Activated T-helper 17 cell treated with anti-CD3 and anti-CD28 coated beads, Interleukin-2, amount 50 U/mL, for 72 hours (primary cell): ENCODE measurements around the gene UBASH3A. TPM values are rescaled to one million over a fixed set of nuclear protein-coding genes. Genes with fewer than 3 reads are reported as not detected.

Experiments
- ATAC-seq: fragments of 150-1000 bp; cut with Tn5 transposase; replicated peaks from 2 replicates; pipeline ENCODE4 v1.10.0; 2021; ENCODE audit warnings: mild to moderate bottlenecking, moderate library complexity
- H3K27ac Mint-ChIP-seq: one replicate; pipeline ENCODE4 v1.8.0; 2022; ENCODE audit warnings: mixed read lengths
- H3K27me3 Mint-ChIP-seq: one replicate; pipeline ENCODE4 v1.8.0; 2022; ENCODE audit warnings: mixed read lengths
- H3K36me3 Mint-ChIP-seq: one replicate; pipeline ENCODE4 v1.8.0; 2022; ENCODE audit warnings: low read depth, mild to moderate bottlenecking, mixed read lengths
- H3K4me1 Mint-ChIP-seq: one replicate; pipeline ENCODE4 v1.8.0; 2022; ENCODE audit warnings: mixed read lengths
- H3K4me3 Mint-ChIP-seq: one replicate; pipeline ENCODE4 v1.8.0; 2022; ENCODE audit warnings: mild to moderate bottlenecking, mixed read lengths
- H3K9me3 Mint-ChIP-seq: one replicate; pipeline ENCODE4 v1.8.0; 2022; ENCODE audit warnings: mixed read lengths
- total RNA-seq, 2 donors: library from RNA; stranded (reverse); gene quantifications; one replicate each; pipeline ENCODE4 v1.2.3, GENCODE V29; 2022

Gene UBASH3A
- 10 to 100 TPM; 28.3 to 42.1 TPM for total RNA-seq

- Mint-ChIP-seq H3K9me3 (peaks cover 7% of the 10 kb centered on the region), H3K27ac (peak within 1 kb of the TSS; percentile 96), H3K27me3 (no peaks in the 10 kb centered on the region), H3K4me3 (peak within 1 kb of the TSS; percentile 85), H3K4me1 (peaks cover 41% of the 10 kb centered on the region), H3K36me3 (peaks cover 80% of the 10 kb centered on the region)
- peak; percentile 24 for ATAC-seq
These were observed at the start of gene UBASH3A for GRCh38 chr21:42403611-42404231. TSS of gene UBASH3A (plus strand) at chr21:42403902. CDS start at chr21:42403946, 44 bp downstream.

DNA sequence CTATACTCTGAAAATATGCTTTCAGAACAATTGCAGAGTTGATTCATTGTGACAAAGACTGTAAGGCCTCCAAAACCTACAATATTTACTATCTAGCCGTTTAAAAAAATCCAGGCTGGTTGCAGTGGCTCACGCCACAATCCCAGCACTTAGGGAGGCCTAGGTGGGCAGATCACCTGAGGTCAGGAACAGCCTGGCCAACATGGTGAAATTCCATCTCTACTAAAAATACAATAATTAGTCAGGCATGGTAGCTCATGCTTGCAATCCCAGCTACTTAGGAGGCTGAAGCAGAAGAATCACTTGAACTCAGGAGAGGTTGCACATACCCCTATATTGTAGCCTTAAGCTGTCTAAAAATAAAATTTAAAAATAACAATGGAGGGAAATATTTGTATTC, 47.7 kb upstream of the UBASH3A start:
- no peak overlapping the region for H3K4me3 Mint-ChIP-seq
- H3K4me1 Mint-ChIP-seq, result peaks cover 5% of the 10 kb centered on the region
- ATAC-seq, result no peak
- H3K27me3 Mint-ChIP-seq, result peaks cover 5% of the 10 kb centered on the region
- H3K27ac Mint-ChIP-seq, result no peak overlapping the region
- H3K9me3 Mint-ChIP-seq, result peaks cover 12% of the 10 kb centered on the region
- H3K36me3 Mint-ChIP-seq, result no peaks in the 10 kb centered on the region

DNA sequence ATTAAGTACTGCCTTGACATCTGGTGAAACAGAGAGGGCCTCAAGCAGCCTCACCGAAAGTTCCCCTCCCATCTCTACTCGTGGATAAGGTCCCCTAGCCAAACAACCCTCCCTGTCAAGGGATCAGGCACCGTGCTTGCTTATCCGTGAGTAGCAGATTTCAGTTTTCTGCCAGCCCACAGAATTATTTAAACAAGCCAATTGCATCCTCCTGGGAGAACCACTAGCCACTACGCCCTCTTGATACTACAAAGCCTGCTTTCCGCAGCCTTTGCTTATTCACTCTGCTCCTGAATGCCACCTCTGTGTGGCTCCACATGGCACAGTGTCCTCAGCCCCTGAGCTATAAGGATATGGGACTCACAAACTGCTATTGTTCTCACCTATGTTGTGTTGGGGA, 47.1 kb upstream of the UBASH3A start:
- ATAC-seq, result no peak
- H3K4me3 Mint-ChIP-seq, result no peak overlapping the region

DNA sequence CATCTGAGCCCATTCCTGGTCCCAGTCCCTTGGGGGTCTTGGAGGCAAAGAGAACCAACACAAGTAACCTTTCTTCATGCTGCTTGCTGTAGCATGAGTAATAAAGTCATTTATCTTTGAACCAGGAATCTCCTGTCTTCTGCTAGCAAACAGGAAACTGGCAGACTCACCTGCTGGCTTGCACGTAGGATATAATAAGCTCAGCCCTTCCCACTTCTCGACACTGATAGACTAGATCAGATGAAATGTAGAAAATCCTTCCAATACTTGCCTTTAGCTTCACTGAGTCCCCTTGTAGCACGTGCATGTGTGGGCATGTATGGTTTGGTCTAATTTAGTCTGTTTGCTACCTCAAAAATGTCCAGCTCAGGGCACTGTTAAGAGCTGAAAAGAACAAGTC, 46.4 kb upstream of the UBASH3A start:
- peaks cover 5% of the 10 kb centered on the region for H3K4me1 Mint-ChIP-seq
- H3K9me3 Mint-ChIP-seq, result peaks cover 12% of the 10 kb centered on the region
- peaks cover 8% of the 10 kb centered on the region for H3K27me3 Mint-ChIP-seq
- H3K4me3 Mint-ChIP-seq, result peak overlapping the region; percentile 9
- no peak overlapping the region for H3K27ac Mint-ChIP-seq
- ATAC-seq, result no peak
- H3K36me3 Mint-ChIP-seq, result no peaks in the 10 kb centered on the region

More for the DNA sequence above, 47.1 kb upstream of the UBASH3A start:
- Mint-ChIP-seq H3K9me3 (peaks cover 12% of the 10 kb centered on the region), H3K27me3 (peaks cover 5% of the 10 kb centered on the region), H3K27ac (no peak overlapping the region), H3K4me1 (peaks cover 5% of the 10 kb centered on the region), H3K36me3 (no peaks in the 10 kb centered on the region)

- no peak for ATAC-seq
- Mint-ChIP-seq H3K4me3 (no peak overlapping the region), H3K27ac (no peak overlapping the region), H3K9me3 (peaks cover 10% of the 10 kb centered on the region), H3K36me3 (no peaks in the 10 kb centered on the region), H3K27me3 (peaks cover 7% of the 10 kb centered on the region), H3K4me1 (peaks cover 5% of the 10 kb centered on the region)
These were observed 45.4 kb upstream of the UBASH3A start for GRCh38 chr21:42358261-42358660.

DNA sequence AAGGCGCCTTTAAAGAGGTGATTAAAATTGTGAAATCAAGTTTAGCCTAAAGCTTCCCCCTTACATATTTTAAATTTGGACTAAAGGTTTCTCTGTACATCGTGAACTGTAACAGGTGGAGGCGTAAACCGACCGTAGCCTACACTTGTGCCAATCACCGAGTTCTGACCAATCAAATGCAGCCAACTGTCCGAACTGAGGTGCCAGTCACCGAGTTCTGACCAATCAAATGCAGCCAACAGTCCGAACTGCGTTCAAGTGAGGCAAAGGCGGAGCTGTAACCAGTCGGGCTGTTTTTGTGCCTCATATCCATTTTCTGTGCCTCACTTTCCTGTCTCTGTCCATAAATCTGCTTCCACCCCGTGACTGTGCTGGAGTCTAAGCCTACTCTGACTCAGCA, 44.8 kb upstream of the UBASH3A start:
- Mint-ChIP-seq H3K27me3 (peaks cover 3% of the 10 kb centered on the region), H3K27ac (no peak overlapping the region), H3K4me3 (no peak overlapping the region), H3K36me3 (no peaks in the 10 kb centered on the region), H3K9me3 (peaks cover 5% of the 10 kb centered on the region), H3K4me1 (no peaks in the 10 kb centered on the region)
- ATAC-seq, result no peak

DNA sequence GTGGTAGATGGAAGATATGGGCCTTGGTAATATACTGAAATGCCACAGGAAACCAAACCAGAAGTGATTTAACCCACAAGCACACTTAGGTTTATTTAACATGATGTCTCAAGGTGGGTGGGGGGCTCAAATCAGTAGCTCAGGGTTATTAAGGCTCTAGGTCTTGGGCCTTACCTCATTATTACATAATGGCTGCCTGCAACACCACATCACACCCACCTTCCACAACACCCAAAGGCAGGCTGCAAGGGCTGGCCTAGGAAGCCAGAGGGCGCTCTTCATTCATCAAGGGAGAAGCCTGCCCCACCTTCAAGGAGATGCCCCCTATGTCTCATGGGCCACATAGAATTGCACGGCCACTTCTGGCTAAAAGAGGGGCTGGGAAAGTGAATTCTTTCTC, 43.4 kb upstream of the UBASH3A start:
- peaks cover 3% of the 10 kb centered on the region for H3K27me3 Mint-ChIP-seq
- H3K27ac Mint-ChIP-seq, result no peak overlapping the region
- no peaks in the 10 kb centered on the region for H3K36me3 Mint-ChIP-seq
- no peak overlapping the region for H3K4me3 Mint-ChIP-seq
- no peak for ATAC-seq
- H3K4me1 Mint-ChIP-seq, result no peaks in the 10 kb centered on the region
- no peaks in the 10 kb centered on the region for H3K9me3 Mint-ChIP-seq

GRCh38 chr21:42361286-42361685, 42.4 kb upstream of the UBASH3A start:
- Mint-ChIP-seq H3K36me3 (no peaks in the 10 kb centered on the region), H3K4me1 (no peaks in the 10 kb centered on the region), H3K4me3 (no peak overlapping the region), H3K27me3 (peaks cover 3% of the 10 kb centered on the region), H3K9me3 (no peaks in the 10 kb centered on the region), H3K27ac (no peak overlapping the region)
- ATAC-seq, result no peak

DNA sequence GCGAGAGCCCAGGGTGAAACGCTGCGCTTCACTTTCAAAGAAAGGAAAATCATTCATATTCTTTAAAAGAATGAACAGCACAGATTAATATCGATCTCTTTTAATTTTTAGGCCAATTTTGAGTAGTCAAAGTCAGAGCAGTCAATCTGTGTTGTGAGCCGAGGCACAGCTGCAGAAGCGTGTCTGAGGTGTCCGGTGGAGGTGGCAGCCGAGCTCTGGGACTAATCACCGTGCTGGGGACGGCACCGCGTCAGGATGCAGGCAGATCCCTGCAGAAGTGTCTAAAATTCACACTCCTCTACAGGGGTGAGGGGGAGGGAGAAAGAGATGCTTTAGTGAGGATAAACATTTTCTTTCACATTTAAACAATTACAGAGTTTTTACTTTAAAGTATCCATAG, 41.5 kb upstream of the UBASH3A start:
- no peaks in the 10 kb centered on the region for H3K36me3 Mint-ChIP-seq
- H3K9me3 Mint-ChIP-seq, result no peaks in the 10 kb centered on the region
- no peaks in the 10 kb centered on the region for H3K4me1 Mint-ChIP-seq
- H3K27ac Mint-ChIP-seq, result no peak overlapping the region
- no peak overlapping the region for H3K4me3 Mint-ChIP-seq
- H3K27me3 Mint-ChIP-seq, result peaks cover 3% of the 10 kb centered on the region
- no peak for ATAC-seq

DNA sequence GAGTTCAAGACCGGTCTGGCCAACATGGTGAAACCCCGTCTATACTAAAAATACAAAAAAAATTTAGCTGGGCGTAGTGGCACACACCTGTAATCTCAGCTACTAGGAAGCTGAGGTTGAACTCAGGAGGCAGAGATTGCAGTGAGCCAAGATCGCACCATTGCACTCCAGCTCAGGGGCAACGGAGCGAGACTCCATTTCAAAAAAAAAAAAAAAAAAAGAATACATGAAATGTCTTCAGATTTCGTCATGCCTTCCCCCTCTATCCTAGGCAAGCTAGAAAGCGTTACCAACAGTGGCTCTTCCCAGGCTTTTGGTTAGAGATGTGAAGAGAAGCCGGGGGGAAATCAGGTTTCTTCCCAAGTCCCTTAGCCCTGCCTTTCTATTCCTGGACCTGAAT, 41.0 kb upstream of the UBASH3A start:
- Mint-ChIP-seq H3K27ac (no peak overlapping the region), H3K36me3 (no peaks in the 10 kb centered on the region), H3K27me3 (peaks cover 3% of the 10 kb centered on the region), H3K4me1 (peaks cover 4% of the 10 kb centered on the region), H3K9me3 (no peaks in the 10 kb centered on the region), H3K4me3 (no peak overlapping the region)
- ATAC-seq, result no peak

DNA sequence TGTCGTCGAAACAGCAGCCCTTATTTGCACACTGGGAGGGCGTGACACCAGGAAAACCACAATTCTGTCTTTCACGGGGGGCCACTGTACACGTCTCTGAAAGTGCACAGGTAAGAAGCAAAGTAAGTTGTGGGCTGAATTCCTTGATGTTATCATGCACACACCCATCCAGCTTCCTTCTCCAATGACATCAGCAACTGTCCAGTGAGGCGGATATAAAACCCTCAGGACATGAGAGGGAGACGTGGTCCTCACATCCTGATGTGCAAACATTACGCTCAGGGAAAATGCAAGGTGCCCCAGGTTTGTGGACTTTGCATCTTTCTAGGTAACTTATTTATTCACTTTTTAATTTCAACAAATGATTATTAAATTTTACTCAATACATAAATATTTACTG, 40.4 kb upstream of the UBASH3A start:
- Mint-ChIP-seq H3K27ac (no peak overlapping the region), H3K4me1 (peaks cover 4% of the 10 kb centered on the region), H3K4me3 (no peak overlapping the region), H3K36me3 (no peaks in the 10 kb centered on the region), H3K9me3 (no peaks in the 10 kb centered on the region), H3K27me3 (peaks cover 3% of the 10 kb centered on the region)
- no peak for ATAC-seq

GRCh38 chr21:42364304-42364865, 39.3 kb upstream of the UBASH3A start:
- Mint-ChIP-seq H3K27ac (no peak overlapping the region), H3K9me3 (no peaks in the 10 kb centered on the region), H3K4me3 (no peak overlapping the region), H3K4me1 (peaks cover 4% of the 10 kb centered on the region), H3K27me3 (peaks cover 3% of the 10 kb centered on the region), H3K36me3 (peaks cover 5% of the 10 kb centered on the region)
- ATAC-seq, result no peak

DNA sequence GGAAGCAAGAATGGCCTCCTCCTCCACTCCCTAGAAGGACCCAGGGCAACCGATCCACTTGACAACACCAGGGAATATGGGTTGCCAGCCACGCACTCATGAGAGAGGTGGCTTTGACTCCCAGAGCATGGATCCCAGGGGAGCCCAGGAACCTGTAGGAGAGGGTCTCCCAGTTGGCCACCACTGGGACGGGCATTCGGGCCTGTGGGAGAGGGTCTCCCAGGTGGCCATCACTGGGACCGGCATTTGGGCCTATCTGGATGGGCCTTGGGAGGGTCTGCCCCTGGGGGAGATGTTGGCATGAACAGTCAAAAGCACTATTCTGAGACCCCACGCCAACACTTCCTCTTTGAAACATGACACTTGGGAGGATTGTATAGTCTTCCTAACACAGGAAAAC, 37.9 kb upstream of the UBASH3A start:
- Mint-ChIP-seq H3K9me3 (no peaks in the 10 kb centered on the region), H3K4me1 (peaks cover 7% of the 10 kb centered on the region), H3K36me3 (peaks cover 10% of the 10 kb centered on the region), H3K4me3 (no peak overlapping the region), H3K27me3 (peaks cover 3% of the 10 kb centered on the region), H3K27ac (no peak overlapping the region)
- no peak for ATAC-seq

- no peak for ATAC-seq
- peaks cover 3% of the 10 kb centered on the region for H3K27me3 Mint-ChIP-seq
- H3K36me3 Mint-ChIP-seq, result peaks cover 17% of the 10 kb centered on the region
- H3K4me3 Mint-ChIP-seq, result no peak within 1 kb of the TSS
- H3K4me1 Mint-ChIP-seq, result peaks cover 13% of the 10 kb centered on the region
- H3K27ac Mint-ChIP-seq, result peak within 1 kb of the TSS; percentile 9
- no peaks in the 10 kb centered on the region for H3K9me3 Mint-ChIP-seq
These were observed 37.3 kb upstream of the UBASH3A start, which contains the start of gene TFF1 for GRCh38 chr21:42366292-42367010. TSS of gene TFF1 (minus strand) at chr21:42366535. CDS start at chr21:42366495, 40 bp downstream.
